HG03457 (cell line): ENCODE results near the gene IRS1.
"Not testable (repeated sequence)": the region's sequence is repeated elsewhere in the genome, so short reads cannot be mapped to it uniquely, and the experiment has no call there.

Experiments used
- ATAC-seq: cut with Tn5 transposase; IDR thresholded peaks from one replicate; pipeline ENCODE4 v1.9.1; 2021; ENCODE audit warnings: moderate number of reproducible peaks; ENCODE audit not compliant: unreplicated experiment

Gene IRS1, protein sequence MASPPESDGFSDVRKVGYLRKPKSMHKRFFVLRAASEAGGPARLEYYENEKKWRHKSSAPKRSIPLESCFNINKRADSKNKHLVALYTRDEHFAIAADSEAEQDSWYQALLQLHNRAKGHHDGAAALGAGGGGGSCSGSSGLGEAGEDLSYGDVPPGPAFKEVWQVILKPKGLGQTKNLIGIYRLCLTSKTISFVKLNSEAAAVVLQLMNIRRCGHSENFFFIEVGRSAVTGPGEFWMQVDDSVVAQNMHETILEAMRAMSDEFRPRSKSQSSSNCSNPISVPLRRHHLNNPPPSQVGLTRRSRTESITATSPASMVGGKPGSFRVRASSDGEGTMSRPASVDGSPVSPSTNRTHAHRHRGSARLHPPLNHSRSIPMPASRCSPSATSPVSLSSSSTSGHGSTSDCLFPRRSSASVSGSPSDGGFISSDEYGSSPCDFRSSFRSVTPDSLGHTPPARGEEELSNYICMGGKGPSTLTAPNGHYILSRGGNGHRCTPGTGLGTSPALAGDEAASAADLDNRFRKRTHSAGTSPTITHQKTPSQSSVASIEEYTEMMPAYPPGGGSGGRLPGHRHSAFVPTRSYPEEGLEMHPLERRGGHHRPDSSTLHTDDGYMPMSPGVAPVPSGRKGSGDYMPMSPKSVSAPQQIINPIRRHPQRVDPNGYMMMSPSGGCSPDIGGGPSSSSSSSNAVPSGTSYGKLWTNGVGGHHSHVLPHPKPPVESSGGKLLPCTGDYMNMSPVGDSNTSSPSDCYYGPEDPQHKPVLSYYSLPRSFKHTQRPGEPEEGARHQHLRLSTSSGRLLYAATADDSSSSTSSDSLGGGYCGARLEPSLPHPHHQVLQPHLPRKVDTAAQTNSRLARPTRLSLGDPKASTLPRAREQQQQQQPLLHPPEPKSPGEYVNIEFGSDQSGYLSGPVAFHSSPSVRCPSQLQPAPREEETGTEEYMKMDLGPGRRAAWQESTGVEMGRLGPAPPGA (N-terminal part only)

DNA sequence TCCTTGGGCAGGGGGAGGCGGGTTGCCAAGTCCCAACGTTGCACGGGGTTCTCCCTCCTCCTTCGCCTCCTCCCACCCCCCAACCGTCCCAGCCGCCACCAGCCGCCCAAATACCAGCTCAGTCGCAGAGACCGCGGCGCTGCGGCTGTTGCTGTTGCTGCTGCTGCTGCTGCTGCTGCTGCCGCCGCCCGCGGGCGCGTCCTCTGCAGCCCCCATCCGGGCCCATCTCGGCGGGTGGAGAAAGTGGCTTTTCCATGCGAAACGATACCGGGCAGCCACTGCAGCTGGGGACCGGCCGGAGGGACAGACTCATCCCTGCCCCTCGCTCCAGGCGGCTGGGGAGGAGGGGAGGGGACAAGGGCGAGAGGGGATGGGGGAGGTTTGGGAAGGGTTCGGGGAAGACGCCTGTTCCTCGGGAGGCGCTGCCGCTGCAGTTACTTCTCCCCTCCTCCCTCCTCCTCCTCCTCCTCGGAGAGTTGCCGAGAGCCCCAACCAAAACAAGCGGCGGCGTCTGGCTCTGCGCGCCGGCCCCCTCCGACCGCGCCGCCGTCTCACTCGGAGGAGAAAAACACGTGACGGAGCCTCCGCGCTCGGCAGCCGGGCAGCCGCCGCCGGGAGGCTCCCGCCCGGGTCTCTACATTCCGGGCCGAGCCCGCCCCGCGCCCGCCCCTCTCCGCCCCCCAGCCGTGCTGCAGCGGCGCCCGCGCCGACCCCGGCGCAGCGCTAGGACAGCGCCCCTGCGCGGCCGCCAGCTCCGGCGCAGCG is at the start of gene IRS1:
TSS of gene IRS1 (minus strand) at position 610 of the 765 bp plus-strand sequence. CDS start 1,082 bp downstream, outside the sequence.
- peak; percentile 21 for ATAC-seq

DNA sequence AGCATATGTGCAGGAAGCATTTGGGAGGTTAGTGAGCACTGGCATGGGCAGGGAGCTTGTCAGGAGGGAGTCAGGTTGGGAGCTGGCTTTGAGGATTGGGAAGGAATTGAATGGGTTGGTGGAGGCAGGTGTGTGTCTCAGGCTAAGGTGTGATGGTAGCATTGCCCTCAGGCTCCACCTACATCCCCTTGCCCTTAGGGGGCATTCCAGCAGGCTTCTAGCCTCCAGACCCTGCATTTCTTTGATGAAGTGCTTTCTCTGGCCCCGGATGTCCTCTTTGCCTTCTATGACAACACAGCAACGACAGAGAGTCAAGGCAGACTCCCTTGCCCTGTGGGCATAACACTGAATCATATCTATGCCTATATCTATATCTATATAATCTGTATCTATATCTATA is 49.7 kb upstream of the IRS1 start:
- no peak for ATAC-seq

DNA sequence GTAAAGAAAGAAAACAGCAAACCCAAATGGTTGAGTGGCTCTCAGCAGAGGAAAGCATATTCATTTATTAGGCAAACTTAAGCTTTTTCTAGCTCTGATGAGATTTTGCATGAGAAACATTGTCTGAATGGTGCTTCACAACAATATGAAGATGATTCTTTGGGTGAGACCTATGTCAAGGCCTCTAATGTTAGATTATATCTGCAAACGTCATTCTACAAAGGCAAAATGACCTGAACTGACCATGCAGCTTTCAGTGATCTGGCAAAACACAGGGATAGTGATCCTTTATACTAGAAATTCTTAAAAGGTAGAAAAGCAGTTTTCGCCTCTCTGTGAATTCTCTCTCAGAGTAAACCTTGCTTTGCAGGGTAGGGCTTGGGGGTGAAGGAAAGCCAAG is 47.9 kb upstream of the IRS1 start:
- ATAC-seq = no peak

DNA sequence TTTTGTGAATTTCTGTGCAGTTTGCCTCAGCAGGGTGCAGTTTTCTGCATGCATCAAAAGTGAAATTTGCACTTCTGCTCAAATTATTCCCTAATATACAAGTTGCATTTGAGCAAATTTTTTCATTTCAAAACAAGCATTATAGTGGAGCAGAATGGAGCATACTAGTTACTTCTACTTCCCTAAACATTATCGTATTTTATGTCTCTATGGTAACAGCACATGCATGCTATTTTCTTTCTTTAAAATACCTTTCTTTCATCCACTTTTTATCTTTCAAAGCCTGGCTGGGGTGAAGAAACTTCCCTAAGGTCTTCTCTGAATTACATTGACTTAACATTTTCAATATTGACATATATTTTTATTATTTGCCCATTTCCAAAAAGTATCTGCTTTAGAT is 47.5 kb upstream of the IRS1 start:
- ATAC-seq = no peak

DNA sequence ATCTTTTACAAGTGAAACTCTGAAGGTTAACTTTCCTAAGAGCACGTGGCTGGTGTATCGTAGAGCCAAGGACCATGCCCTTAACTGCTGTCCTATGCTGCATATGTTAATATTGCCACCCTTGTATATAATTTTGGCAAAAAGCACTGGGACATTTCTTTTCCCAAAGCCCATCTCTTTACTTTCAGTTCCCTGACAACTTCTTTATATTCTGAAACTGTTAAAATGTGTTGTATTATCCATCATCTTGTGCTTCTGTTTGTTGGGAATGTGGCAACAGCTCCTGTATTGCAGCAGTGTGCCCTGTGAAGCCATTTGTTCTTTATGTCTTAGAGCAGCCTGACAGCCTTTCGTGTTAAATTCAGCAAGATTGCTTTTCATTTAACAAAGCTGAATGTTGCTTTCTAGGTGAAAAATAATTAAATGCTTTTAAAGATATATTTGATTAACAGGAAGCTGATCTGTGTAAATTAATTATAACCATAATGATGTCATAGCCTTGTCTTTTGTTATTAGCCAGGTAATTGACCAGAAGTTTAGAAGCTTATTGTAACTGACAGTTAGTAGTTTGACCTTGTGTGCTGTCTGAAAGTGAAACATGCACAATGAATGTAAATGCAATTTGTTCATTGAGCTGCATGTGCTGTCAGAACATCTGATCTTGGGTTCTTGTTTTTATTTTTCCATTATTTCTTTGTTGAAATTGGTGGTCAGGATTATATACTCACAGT is 45.9 kb upstream of the IRS1 start:
- ATAC-seq = no peak

DNA sequence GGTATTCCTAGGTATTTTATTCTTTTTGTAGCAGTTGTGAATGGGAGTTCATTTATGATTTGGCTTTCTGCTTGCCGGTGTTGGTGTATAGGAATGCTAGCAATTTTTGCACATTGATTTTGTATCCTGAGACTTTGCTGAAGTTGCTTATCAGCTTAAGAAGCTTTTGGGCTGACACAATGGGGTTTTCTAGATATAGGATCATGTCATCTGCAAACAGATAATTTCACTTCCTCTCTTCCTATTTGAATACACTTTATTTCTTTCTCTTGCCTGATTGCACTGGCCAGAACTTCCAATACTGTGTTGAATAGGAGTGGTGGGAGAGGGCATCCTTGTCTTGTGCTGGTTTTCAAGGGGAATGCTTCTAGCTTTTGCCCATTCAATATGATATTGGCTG is 43.4 kb upstream of the IRS1 start:
- not testable (repeated sequence) for ATAC-seq

DNA sequence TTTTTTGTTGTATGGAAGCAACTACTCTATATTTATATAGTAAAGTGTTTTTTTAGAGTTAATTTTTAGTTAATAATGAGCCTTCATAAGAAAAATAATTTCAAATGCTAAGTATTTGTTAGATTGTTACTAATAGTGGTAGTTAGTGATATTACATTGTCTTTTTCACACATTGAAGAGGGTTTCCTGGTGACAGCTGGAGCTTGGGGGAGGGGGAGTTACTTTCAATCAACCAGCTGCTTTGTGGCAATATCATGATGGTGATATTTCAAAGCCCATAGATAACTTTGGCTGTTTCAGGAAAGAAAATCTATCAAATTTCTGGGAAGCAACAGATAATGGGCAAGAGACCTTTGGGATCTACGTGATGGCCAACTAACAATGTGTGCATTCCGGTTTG is 40.3 kb upstream of the IRS1 start:
- ATAC-seq = no peak

DNA sequence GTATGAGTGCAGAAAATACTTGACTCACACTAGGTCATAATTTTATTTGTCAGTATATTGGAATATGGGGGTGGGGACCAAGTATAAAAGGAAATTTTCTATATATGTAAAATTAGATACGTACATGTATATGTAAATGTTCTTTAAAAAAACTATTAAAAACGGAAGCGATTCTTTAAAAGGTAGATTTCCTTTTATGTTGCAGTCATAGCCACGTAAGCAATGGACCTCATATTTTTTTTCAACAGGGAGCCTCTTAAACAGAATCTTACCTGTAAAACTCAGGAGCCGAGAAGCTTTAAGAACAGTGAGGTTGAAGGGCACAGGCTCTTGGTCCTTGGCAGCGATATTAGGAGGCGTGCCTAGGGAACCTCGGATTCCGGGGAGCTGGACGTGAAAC is 39.5 kb upstream of the IRS1 start:
- no peak for ATAC-seq

DNA sequence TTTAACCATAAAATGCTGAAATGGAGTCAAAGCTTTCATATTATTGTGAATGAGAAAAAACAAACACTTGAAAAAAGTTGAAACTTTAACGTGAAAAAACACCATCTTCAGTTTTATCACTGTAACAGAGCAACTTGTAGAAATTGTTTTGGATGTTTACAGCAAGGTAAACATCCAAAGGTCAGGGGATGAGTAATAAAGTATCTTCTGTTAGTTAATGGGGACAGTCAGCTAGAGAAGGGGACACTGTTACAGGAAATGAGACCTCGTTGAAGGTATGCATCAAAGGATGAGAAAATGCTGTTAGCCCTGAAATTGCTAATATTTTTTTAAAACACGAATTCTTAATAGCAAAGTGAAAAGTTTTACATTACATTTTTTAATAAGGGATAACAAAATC is 39.1 kb upstream of the IRS1 start:
- no peak for ATAC-seq

DNA sequence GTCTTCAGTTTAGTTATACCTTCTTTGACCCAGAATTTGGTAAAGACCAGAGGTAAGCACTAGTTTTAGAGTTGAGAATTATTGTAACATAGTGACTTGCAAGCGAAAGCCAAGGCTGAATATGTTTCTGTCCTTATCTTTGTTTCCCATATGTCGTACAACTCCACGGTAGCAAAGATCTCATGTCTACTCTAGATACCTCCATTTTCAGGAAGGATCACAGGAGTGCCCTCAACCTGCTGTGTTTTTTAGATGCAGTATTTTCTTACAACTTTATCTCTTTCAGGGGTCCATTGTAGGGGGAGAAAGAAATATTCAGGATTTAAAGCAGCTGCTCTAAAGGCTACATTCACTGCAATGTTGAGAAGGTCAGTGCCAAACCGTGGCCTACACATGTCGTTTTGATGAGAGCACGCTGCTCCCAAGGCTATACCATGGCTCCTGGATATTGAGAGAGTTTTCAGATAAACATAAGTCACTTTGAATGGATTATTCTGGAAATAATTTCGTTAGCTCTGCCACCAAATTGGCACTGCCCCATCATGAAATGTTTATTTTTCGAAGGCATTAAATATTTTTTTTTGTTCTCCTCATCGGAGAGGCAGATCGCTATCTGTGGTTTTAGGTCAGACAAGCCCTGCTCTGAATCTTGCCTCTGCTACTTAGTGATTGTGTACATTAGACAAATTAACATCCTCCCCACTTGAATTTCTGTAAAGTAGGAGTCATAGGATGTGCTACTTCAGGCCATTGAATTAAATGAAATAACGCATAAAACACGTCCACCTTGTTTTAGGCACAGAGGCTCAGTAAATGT is 38.4 kb upstream of the IRS1 start:
- no peak for ATAC-seq

DNA sequence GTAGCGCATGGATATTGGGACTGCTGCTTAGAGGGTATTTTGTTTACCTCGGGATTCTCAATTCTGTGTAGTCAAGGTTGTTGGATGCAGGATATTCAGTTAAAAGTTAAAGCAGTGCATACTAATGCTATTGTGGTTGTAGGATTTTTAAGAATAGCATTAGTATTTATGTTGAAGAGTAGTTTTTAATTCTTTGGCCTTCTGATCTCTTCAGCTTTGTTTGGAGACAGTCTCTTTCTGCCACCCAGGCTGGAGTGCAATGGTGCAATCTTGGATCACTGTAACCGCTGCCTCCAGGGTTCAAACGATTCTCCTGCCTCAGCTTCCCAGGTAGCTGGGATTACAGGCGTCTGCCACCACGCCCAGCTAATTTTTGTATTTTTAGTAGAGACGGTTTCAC is 37.7 kb upstream of the IRS1 start:
- no peak for ATAC-seq

DNA sequence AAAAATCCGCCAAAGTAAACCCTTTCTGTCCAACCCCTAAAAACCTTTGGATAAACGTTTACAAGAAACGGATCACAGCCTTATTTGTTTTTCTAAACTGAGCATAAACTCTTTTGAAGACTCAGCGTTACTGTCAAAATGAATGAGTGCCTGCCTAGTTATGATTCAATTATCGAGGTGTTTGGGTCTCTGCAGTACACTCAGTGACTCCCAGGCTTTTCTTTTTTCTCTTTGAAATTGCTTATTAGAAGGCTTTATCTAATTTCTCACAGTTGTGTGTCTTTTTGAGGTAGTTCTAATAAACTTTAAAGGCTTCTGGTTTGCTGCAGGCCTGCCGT is 36.9 kb upstream of the IRS1 start:
- no peak for ATAC-seq

DNA sequence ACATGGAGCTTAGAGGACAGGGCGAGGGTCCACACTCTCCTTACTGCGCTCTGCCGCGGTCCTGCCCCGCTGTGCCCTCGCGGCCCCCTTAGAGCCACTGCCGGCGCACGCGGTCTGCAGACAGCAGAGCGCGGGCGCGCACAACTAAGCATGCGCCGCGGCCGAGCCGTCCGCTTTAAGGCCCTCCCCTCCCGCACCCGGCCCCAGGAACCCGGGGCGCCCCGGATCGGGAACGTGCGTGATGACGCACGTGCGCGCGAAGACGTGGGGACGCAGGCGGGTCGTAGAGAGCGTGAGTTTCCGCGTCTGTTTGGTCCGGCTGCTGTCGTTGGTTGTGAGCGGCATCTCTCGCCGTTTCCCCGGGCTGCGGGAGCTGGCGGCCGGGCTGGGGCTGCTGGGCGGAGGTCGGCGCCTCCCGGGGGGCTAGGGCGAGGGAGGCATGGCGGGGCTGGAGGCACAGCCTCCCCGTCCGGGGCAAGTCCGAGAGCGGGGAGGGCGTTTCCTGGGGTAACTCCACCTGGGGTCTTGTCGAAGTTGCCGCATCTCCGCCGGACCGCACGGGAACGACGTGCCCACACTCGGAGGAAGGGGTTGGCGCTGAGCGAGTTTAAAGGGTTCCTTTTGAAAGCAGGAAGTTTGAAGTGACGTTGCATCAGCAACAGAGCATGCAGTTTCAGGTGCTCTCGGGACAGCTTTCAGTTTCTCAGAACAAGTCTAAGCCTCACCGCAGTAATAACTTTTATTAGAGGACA is 36.4 kb upstream of the IRS1 start, which contains the start of gene RHBDD1:
TSS of gene RHBDD1 (plus strand) at position 259 of the 752 bp plus-strand sequence. CDS start 28,640 bp downstream, outside the sequence.
- ATAC-seq = peak; percentile 78

DNA sequence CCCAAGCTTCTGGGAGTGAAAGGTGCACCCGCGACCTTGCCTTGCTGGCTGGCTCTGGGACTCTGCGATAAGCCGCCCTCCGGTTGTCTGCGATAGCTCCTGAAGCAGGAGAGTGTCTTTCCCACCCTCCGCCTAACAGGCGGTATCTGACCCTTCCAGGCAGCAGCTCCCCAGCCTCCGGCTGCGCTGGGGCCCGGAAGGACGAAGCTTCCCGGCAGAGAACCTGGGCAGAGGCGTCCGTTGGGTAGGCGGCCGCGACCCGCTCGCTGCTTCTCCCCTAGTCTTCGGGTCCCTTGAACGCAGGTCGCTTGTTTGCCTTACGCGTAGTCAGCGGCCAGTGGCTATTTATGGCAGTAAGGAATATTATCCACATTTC is 35.8 kb upstream of the IRS1 start:
- peak; percentile 16 for ATAC-seq

DNA sequence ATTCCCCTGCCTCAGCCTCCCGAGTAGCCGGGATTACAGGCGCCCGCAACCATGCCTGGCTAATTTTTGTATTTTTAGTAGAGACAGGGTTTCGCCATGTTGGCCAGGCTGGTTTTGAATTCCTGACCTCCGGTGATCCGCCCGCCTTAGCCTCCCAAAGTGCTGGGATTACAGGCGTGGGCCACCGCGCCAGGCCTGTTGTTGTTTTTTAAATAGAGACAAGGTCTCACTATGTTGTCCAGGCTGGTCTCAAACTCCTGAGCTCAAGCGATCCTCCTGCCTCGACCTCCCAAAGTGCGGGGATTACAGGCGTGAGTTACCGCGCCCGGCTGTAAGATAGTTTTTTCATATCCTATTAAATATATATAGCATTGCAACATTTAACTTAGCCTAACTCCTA is 35.3 kb upstream of the IRS1 start:
- ATAC-seq = not testable (repeated sequence)

DNA sequence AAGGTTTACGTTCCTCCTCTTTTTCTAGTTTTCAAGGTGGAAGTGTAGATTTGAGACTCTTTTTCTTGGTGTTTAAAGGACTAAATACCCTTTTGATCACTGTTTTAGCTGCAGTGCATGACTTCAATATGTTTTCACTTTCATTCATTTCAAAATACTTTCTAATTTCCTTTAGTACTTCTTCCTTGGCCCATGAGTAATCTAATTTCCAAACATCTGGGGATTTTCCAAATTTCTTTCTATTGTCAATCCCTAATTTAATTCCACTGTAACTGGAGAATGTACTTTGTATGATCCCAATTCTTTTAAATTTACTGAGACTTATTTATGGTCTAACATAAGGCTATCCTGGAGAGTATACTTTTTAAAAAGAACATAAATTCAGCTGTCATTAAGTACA is 32.4 kb upstream of the IRS1 start:
- ATAC-seq = no peak

DNA sequence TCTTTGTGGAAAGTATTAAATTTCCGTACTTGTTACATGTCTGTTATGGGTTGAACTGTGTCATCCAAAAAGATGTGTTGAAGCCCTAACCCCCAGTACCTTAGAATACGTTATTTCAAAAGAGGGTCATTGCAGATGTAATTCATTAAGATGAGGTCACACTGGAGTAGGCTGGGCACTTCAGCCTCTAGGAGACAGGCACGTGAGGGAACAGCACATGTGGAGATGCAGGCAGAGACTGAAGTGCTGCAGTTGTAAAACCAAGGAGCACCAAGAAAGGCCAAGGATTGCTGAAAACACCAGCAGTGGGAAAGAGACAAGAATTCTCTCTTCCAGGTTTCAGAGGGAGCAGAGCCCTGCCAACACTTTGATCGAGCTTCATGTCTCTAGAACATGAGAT is 31.6 kb upstream of the IRS1 start:
- no peak for ATAC-seq

DNA sequence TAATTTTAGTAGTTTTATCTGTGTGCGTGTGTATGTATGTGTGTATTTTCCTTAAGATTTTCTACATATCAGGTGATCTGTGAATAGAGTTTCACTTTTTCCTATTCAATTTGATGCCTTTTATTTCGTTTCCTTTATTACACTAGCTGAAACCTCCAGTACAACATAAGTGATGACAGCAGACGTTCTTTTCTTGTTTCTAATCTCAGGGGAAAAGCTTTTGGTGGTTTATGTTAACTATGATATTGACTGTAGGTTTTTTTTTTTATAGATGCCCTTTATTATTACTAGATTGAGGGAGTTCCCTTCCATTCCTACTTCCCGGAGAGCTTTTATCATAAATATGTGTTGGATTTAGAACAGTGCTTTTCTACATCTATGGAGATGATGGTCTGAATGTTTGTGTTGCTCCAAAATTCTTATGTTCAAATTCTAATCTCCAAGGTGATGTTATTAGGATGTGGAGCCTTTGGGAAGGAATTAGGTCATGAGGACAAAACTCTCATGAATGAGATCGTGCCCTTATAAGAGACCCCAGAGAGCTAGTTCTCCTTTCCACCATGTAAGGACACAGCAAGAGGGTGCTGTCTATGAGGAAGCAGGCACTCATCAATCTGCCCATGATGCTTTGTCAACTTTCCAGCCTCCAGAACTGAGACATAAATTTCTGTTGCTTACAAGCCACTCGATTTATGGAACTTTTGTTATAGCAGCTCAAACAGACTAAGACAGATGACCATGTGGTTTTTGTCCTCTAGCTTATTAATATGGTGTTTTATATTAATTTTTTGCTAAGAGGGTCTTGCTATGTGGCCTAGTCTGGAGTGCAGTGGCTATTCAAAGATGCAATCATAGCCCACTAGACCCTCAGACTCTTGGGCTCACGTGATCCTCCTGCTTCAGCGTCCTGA is 30.4 kb upstream of the IRS1 start:
- ATAC-seq = no peak
